ENCODE measurements around the gene CYFIP1. TPM values are rescaled to one million over a fixed set of nuclear protein-coding genes. Genes with fewer than 3 reads are reported as not detected.

CYFIP1 gene
- total RNA-seq, 1 experiment from 2014 or later = 143 TPM

- CTCF ChIA-PET = no interaction called here
- Histone ChIP-seq H3K79me2 (ENCODE audit: insufficient read depth, low read length) (no peaks in the 10 kb centered on the region), H3K27ac (ENCODE audit: low read depth, low read length) (no peak overlapping the region), H3K9me3 (ENCODE audit: control insufficient read depth in 1 of 2, insufficient read depth in 1 of 2, low read depth in 1 of 2, low read length in 2 of 2) (no peaks in the 10 kb centered on the region), H3K4me2 (ENCODE audit: low read length) (no peak overlapping the region), H3K36me3 (ENCODE audit: control insufficient read depth in 1 of 2, insufficient read depth in 2 of 2, low read length in 2 of 2) (peaks cover 26 to 51% of the 10 kb centered on the region in 2 experiments), H3K4me3 (replicated peaks in 1 of 2; ENCODE audit: low read depth in 1 of 2, low read length in 2 of 2) (no peak overlapping the region), H2AFZ (ENCODE audit: low read depth, low read length, poor library complexity, severe bottlenecking) (no peak overlapping the region), H3K9me2 (ENCODE audit: insufficient read depth) (no peaks in the 10 kb centered on the region), H4K20me1 (ENCODE audit: insufficient read depth) (no peaks in the 10 kb centered on the region), H3K4me1 (ENCODE audit: control insufficient read depth in 1 of 2, insufficient read depth in 2 of 2, low read length in 2 of 2) (no peaks in the 10 kb centered on the region), H3K27me3 (ENCODE audit: insufficient read depth, low read length) (no peaks in the 10 kb centered on the region), H3K9ac (ENCODE audit: low read length) (no peak overlapping the region)
- intact Hi-C loops (cut with micrococcal nuclease) = no loop called here
- ATAC-seq (no peak), DNase-seq (ENCODE audit: low read depth, low spot score) (no peak)
- BruUV-seq (replicated peaks) = TSS peak; percentile 4
- POLR2A ChIA-PET = interaction anchor here (1.1 kb wide), 1 partner anchor 9 kb away, joined by 4 read pairs; no protein-coding TSS in a partner anchor
- TF ChIP-seq, protein P1, sequence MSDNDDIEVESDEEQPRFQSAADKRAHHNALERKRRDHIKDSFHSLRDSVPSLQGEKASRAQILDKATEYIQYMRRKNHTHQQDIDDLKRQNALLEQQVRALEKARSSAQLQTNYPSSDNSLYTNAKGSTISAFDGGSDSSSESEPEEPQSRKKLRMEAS (IDR thresholded peaks at IDR 0.05) = no peak
- no peak for TF ChIP-seq ATF3 (IDR thresholded peaks at IDR 0.05)
- no peak for TF ChIP-seq JUND (IDR thresholded peaks at IDR 0.05)
- TF ChIP-seq ZFX (IDR thresholded peaks at IDR 0.05) = no peak
- no peak for TF ChIP-seq EGR1 (IDR thresholded peaks at IDR 0.05; ENCODE audit: low read depth)
- no peak for TF ChIP-seq CTCF (IDR thresholded peaks at IDR 0.05 in 2 of 3, conservative IDR thresholded peaks at IDR 0.05 in 1 of 3; ENCODE audit: borderline replicate concordance in 1 of 3, insufficient read depth in 1 of 3, low read depth in 2 of 3, low read length in 2 of 3)
- no peak for TF ChIP-seq POLR2A (IDR thresholded peaks at IDR 0.05; ENCODE audit: borderline replicate concordance, extremely low read depth, insufficient read depth, insufficient read length)
- TF ChIP-seq EZH2 (IDR thresholded peaks at IDR 0.05) = no peak
- TF ChIP-seq TCF7L2 (IDR thresholded peaks at IDR 0.05; ENCODE audit: borderline replicate concordance, extremely low read depth, insufficient read depth, insufficient read length) = no peak
- TF ChIP-seq SP1 (IDR thresholded peaks at IDR 0.05; ENCODE audit: low read depth) = no peak
- no peak for TF ChIP-seq ZBTB33 (IDR thresholded peaks at IDR 0.05; ENCODE audit: extremely low read depth, insufficient replicate concordance, low read length)
- no peak for TF ChIP-seq ELF1 (IDR thresholded peaks at IDR 0.05; ENCODE audit: borderline replicate concordance, low read depth)
- no peak for TF ChIP-seq YY1 (IDR thresholded peaks at IDR 0.05; ENCODE audit: extremely low read depth, insufficient replicate concordance, low read depth, low read length)
- no peak for TF ChIP-seq CEBPB (IDR thresholded peaks at IDR 0.05; ENCODE audit: low read depth)
- TF ChIP-seq FOSL1 (IDR thresholded peaks at IDR 0.05; ENCODE audit: low read depth) = no peak
- TF ChIP-seq ZNF274 (IDR thresholded peaks at IDR 0.05; ENCODE audit: low read depth, low read length) = no peak
- no peak for TF ChIP-seq CBX3 (IDR thresholded peaks at IDR 0.05; ENCODE audit: low read depth)
- no peak for TF ChIP-seq POLR2AphosphoS5 (IDR thresholded peaks at IDR 0.05; ENCODE audit: low read depth, low read length)
- RAD21 ChIA-PET (ENCODE audit: low non-redundant PET in 1 of 2, low total read pairs in 2 of 2, uncharacterized antibody in 2 of 2, unreplicated experiment in 2 of 2) = no interaction called here
These were observed 72.8 kb downstream of the CYFIP1 start for GRCh38 chr15:22907161-22907950.

All from HCT116 (cell line).